ENCODE results near the gene ZNF568. TPM values are rescaled to one million over a fixed set of nuclear protein-coding genes. Genes with fewer than 3 reads are reported as not detected.

ZNF568 gene
- total RNA-seq, 1 donor from 2014 or later = 4.4 TPM

GRCh38 chr19:36973021-36973843 lies 57.1 kb downstream of the ZNF568 start:
- intact Hi-C loops (cut with DNase I) = no loop called here
- no peak for DNase-seq (ENCODE audit: extremely low spot score in 2 of 2)
- H3K27me3 ChIP-seq = no peaks in the 10 kb centered on the region
- H3K4me3 ChIP-seq = peak overlapping the region; percentile 50 to 76
- H3K27ac ChIP-seq = peak overlapping the region; percentile 42
- TF ChIP-seq POLR2AphosphoS5 (IDR thresholded peaks at IDR 0.05; ENCODE audit: insufficient read depth in 1 of 2, low read depth in 1 of 2) (peak; percentile 71 to 81), CTCF (IDR thresholded peaks at IDR 0.05) (peak; percentile 76 to 94 (median 93)), POLR2A (IDR thresholded peaks at IDR 0.05) (no peak)
- H3K4me1 ChIP-seq = peaks cover 13% of the 10 kb centered on the region
- no peaks in the 10 kb centered on the region for H3K9me3 ChIP-seq
- H3K36me3 ChIP-seq = peaks cover 0 to 10% of the 10 kb centered on the region in 2 donors

GRCh38 chr19:36973844-36974195 lies 57.7 kb downstream of the ZNF568 start:
- no peak for DNase-seq (ENCODE audit: extremely low spot score in 2 of 2)
- TF ChIP-seq POLR2A (IDR thresholded peaks at IDR 0.05) = no peak
- no peak for TF ChIP-seq CTCF (IDR thresholded peaks at IDR 0.05)
- no peak for TF ChIP-seq POLR2AphosphoS5 (IDR thresholded peaks at IDR 0.05; ENCODE audit: insufficient read depth in 1 of 2, low read depth in 1 of 2)
- Histone ChIP-seq H3K4me1 (peaks cover 13% of the 10 kb centered on the region), H3K4me3 (peak overlapping the region; percentile 50 to 76), H3K36me3 (peaks cover 0 to 12% of the 10 kb centered on the region in 2 donors), H3K27me3 (no peaks in the 10 kb centered on the region), H3K9me3 (no peaks in the 10 kb centered on the region), H3K27ac (peak overlapping the region; percentile 42)
- intact Hi-C loops (cut with DNase I) = no loop called here

GRCh38 chr19:36986131-36986530 lies 70.0 kb downstream of the ZNF568 start:
- TF ChIP-seq CTCF (IDR thresholded peaks at IDR 0.05) = no peak
- TF ChIP-seq POLR2A (IDR thresholded peaks at IDR 0.05) = no peak
- TF ChIP-seq POLR2AphosphoS5 (IDR thresholded peaks at IDR 0.05; ENCODE audit: insufficient read depth in 1 of 2, low read depth in 1 of 2) = no peak
- no peak for DNase-seq (ENCODE audit: extremely low spot score in 2 of 2)
- Histone ChIP-seq H3K27ac (no peak overlapping the region), H3K4me3 (no peak overlapping the region), H3K27me3 (no peaks in the 10 kb centered on the region), H3K4me1 (no peaks in the 10 kb centered on the region), H3K36me3 (peaks cover 0 to 33% of the 10 kb centered on the region in 2 donors), H3K9me3 (peaks cover 5% of the 10 kb centered on the region)
- intact Hi-C loops (cut with DNase I) = no loop called here

GRCh38 chr19:36986601-36987000 lies 70.5 kb downstream of the ZNF568 start:
- Histone ChIP-seq H3K4me1 (no peaks in the 10 kb centered on the region), H3K27ac (no peak overlapping the region), H3K27me3 (no peaks in the 10 kb centered on the region), H3K4me3 (no peak overlapping the region), H3K9me3 (peaks cover 5% of the 10 kb centered on the region), H3K36me3 (peaks cover 0 to 34% of the 10 kb centered on the region in 2 donors)
- no peak for TF ChIP-seq POLR2AphosphoS5 (IDR thresholded peaks at IDR 0.05; ENCODE audit: insufficient read depth in 1 of 2, low read depth in 1 of 2)
- no peak for TF ChIP-seq CTCF (IDR thresholded peaks at IDR 0.05)
- no peak for TF ChIP-seq POLR2A (IDR thresholded peaks at IDR 0.05)
- DNase-seq (ENCODE audit: extremely low spot score in 2 of 2) = no peak
- intact Hi-C loops (cut with DNase I) = no loop called here

GRCh38 chr19:36987091-36987490 lies 71.0 kb downstream of the ZNF568 start:
- no peaks in the 10 kb centered on the region for H3K4me1 ChIP-seq
- no peaks in the 10 kb centered on the region for H3K27me3 ChIP-seq
- TF ChIP-seq POLR2AphosphoS5 (IDR thresholded peaks at IDR 0.05; ENCODE audit: insufficient read depth in 1 of 2, low read depth in 1 of 2) = no peak
- no peak for TF ChIP-seq CTCF (IDR thresholded peaks at IDR 0.05)
- TF ChIP-seq POLR2A (IDR thresholded peaks at IDR 0.05) = no peak
- no peak overlapping the region for H3K4me3 ChIP-seq
- H3K27ac ChIP-seq = no peak overlapping the region
- no peak for DNase-seq (ENCODE audit: extremely low spot score in 2 of 2)
- H3K36me3 ChIP-seq = peaks cover 0 to 36% of the 10 kb centered on the region in 2 donors
- intact Hi-C loops (cut with DNase I) = no loop called here
- peaks cover 5% of the 10 kb centered on the region for H3K9me3 ChIP-seq
